ENCODE results near the gene BDH1.

BDH1 gene

DNA sequence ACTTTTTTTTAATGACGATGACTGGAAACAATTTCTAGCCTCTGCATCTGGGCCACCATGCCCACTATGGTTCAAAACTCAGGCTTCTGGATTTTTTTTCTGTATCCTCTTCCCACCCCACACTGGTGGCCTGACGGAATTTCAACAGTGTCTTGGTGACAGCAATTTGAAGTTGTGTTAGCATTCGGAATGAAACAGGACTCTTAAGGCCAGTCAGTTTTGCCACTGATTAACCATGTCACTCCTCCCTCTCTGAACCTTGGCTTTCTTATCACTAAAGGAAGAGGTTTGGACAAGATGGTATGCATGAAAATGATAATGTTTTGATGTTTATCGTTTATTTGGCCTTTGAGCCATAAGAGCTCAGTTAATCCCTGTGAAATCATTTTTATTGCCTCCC lies 41.6 kb upstream of the BDH1 start:
- DNase-seq (ENCODE audit: low read depth) = no peak
- TF ChIP-seq, protein P1, sequence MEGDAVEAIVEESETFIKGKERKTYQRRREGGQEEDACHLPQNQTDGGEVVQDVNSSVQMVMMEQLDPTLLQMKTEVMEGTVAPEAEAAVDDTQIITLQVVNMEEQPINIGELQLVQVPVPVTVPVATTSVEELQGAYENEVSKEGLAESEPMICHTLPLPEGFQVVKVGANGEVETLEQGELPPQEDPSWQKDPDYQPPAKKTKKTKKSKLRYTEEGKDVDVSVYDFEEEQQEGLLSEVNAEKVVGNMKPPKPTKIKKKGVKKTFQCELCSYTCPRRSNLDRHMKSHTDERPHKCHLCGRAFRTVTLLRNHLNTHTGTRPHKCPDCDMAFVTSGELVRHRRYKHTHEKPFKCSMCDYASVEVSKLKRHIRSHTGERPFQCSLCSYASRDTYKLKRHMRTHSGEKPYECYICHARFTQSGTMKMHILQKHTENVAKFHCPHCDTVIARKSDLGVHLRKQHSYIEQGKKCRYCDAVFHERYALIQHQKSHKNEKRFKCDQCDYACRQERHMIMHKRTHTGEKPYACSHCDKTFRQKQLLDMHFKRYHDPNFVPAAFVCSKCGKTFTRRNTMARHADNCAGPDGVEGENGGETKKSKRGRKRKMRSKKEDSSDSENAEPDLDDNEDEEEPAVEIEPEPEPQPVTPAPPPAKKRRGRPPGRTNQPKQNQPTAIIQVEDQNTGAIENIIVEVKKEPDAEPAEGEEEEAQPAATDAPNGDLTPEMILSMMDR (conservative IDR thresholded peaks at IDR 0.05; ENCODE audit: low read depth, low read length) = no peak
- H3K4me3 ChIP-seq (ENCODE audit: low read depth, low read length) = no peak overlapping the region

DNA sequence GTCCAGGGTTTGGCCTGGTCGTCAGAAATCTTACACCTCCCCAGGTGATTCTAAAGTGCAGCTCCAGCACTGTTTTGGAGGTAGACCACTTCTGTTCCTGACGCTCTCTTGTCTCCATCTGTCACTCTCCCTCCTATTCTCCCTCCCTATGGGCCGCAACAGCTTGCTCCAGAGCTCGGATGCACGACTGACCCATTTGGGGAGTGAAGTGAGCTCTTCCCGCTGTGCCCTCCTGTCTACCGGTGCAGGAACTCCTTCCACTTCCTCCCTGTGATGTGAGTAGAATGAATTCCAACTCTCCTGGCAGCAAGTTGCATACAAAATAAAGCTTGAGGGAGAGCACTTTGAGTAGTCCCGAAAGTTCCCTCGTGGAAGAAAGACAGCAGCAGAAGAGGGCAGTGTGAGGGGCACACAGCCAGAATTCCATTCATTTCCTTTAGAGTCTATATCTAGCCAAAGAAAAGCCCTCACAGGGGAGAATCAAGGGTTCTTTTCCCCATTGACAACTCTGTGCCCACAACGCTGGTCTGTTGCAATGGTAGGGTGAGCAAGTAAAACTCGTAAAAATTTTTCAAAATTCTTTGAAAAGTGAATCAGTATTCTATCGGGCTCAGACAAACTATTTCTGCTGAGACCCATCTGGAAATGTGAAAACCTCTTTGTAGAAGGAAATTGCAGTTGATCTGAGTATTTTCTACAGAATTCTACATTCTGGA lies 39.9 kb upstream of the BDH1 start:
- TF ChIP-seq, protein P1 (conservative IDR thresholded peaks at IDR 0.05; ENCODE audit: low read depth, low read length) = no peak
- DNase-seq (ENCODE audit: low read depth) = no peak
- H3K4me3 ChIP-seq (ENCODE audit: low read depth, low read length) = no peak overlapping the region

DNA sequence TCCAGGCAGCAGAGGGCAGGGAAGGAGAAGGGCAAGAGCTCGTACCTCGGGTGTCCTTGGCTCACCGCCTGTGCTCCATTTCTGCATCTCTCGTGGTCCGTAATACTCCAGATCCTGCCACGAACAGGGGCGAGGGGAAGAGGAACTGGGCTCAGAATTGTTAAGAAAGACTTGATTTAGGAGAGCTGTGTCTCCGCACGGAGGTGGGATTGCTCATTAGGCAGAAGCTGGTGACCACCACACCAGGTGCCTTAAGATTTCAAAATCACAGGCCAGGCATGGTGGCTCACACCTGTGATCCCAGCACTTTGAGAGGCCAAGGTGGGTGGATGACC lies 37.2 kb upstream of the BDH1 start:
- TF ChIP-seq, protein P1 (conservative IDR thresholded peaks at IDR 0.05; ENCODE audit: low read depth, low read length) = no peak
- H3K4me3 ChIP-seq (ENCODE audit: low read depth, low read length) = no peak overlapping the region

DNA sequence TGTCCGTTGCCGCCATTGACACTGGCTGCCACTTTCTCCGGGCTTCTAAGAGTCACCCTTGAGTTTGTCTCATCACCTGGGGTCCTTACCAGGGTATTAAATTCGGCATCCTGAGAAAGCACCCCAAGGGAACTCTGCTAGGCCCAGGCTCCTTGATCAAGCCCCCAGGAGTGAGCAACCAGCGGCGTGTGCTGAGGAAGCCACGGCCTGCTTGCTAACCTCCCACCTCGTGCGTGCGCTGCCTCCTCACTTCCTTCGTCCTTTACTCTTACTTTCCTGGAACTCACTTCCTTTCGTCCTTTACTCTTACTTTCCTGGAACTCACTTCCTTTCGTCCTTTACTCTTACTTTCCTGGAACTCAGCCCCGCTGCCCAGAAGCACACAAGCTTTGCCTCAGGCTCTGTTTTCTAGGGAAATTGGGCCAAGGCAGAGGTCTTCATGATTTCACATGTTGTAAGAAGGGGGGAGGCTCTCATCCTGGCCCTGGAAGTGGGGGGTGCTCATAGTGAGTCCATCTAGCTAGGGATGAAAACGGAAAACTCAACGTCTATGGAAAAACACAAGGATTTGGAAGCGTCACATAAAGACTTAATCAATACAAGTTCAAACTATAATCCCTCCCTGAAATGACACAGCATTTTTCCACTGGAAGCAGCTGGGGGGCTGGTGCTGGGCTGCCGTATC lies 36.7 kb upstream of the BDH1 start:
- TF ChIP-seq, protein P1 (conservative IDR thresholded peaks at IDR 0.05; ENCODE audit: low read depth, low read length) = no peak
- no peak for DNase-seq (ENCODE audit: low read depth)
- H3K4me3 ChIP-seq (ENCODE audit: low read depth, low read length) = no peak overlapping the region

More for the DNA sequence above, 37.2 kb upstream of the BDH1 start:
- no peak for DNase-seq (ENCODE audit: low read depth)

DNA sequence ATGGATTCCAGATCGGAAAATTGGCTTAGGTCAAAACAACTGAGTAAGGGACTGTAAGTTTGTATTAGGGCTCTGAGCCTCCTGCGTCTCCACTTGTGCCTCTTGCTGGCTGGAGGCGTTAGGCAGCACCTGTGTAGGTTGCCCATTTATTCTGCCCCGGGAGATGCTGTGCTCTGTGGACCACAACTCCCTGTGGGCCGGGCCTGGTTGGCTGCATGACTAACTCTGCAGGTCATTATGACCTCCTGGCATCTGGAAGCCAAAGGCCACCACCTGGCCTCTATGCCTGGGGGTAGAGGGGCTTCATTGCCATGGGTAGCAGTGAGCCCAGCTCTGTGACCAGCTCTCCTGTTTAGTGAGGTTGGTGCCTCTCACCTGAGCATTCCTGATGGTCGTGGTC lies 36.0 kb upstream of the BDH1 start:
- no peak for DNase-seq (ENCODE audit: low read depth)
- TF ChIP-seq, protein P1 (conservative IDR thresholded peaks at IDR 0.05; ENCODE audit: low read depth, low read length) = no peak
- no peak overlapping the region for H3K4me3 ChIP-seq (ENCODE audit: low read depth, low read length)

DNA sequence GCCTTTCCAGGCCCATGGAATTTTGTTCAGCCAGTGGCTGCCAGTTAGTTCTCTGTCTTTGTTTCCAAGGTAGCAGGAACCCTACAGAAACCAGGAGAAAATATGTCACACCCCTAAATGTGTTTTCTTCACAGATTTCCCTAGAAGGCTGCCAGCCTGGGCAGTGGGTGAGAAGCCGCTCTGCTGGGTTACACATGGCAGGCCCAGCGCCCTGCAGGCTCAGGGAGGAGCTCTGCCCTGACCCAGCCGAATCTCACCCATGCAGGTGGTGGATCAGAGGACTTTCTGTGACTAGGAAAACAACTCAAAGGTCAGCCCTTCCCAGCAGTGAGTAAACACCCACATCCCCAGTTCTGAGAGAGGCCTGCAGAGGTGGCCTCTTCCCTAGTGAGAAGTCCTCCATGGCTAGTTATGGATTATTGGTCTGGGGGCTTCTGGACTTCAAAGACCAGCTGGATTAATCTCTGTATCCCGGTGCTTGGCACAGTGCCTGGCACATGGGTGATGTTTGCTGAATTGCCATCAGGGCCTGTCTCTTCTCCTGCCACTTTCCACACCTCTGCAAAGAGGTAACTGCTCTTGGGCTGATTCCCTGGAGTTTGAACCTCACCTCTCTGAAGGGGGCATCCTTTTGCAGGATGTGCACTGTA lies 34.7 kb upstream of the BDH1 start:
- H3K4me3 ChIP-seq (ENCODE audit: low read depth, low read length) = no peak overlapping the region
- TF ChIP-seq, protein P1 (conservative IDR thresholded peaks at IDR 0.05; ENCODE audit: low read depth, low read length) = no peak
- no peak for DNase-seq (ENCODE audit: low read depth)
